Neural cell (in vitro differentiated cells): Measurements from ENCODE around the gene OTOG. TPM values are rescaled to one million over a fixed set of nuclear protein-coding genes. Genes with fewer than 3 reads are reported as not detected.

Experiments
- H2AFZ ChIP-seq: fragments of 200-600, 300-800 bp; sonication (generic), shearing (Covaris generic); 2 replicates; pipeline ENCODE4 v1.6.0; 2014; ENCODE audit warnings: low read depth, mild to moderate bottlenecking, antibody characterized with exemption, low read length, moderate library complexity
- H3F3A ChIP-seq: fragments of 200-600 bp; shearing (Covaris generic); 2 replicates; pipeline ENCODE4 v1.6.1; 2016; ENCODE audit warnings: mild to moderate bottlenecking, moderate library complexity, mixed read lengths, antibody characterized with exemption, low read length; ENCODE audit not compliant: insufficient read depth, poor library complexity, severe bottlenecking
- H3K27ac ChIP-seq: fragments of 200-600, 300-800 bp; sonication (generic), shearing (Covaris generic); 2 replicates; pipeline ENCODE4 v1.5.1; 2014; ENCODE audit warnings: mild to moderate bottlenecking, low read length, moderate library complexity
- H3K27me3 ChIP-seq: fragments of 300-800, 200-600 bp; sonication (generic), shearing (Covaris generic); 2 replicates; pipeline ENCODE4 v1.6.0; 2014; ENCODE audit warnings: mild to moderate bottlenecking, low read depth, low read length, moderate library complexity; ENCODE audit not compliant: insufficient read depth
- H3K36me3 ChIP-seq: fragments of 300-800, 200-600 bp; sonication (generic), shearing (Covaris generic); 2 replicates; pipeline ENCODE4 v1.5.1; 2014; ENCODE audit warnings: mild to moderate bottlenecking, antibody characterized with exemption, low read length, moderate library complexity; ENCODE audit not compliant: insufficient read depth
- H3K4me2 ChIP-seq: fragments of 300-800, 200-600 bp; sonication (generic), shearing (Covaris generic); 2 replicates; pipeline ENCODE4 v1.6.0; 2014; ENCODE audit warnings: mild to moderate bottlenecking, low read length
- H3K4me3 ChIP-seq: fragments of 300-800, 200-600 bp; sonication (generic), shearing (Covaris generic); 2 replicates; pipeline ENCODE4 v1.5.1; 2014; ENCODE audit warnings: mild to moderate bottlenecking, low read length, moderate library complexity
- H3K79me2 ChIP-seq: fragments of 200-600 bp; shearing (Covaris generic); replicated peaks from 2 replicates; pipeline ENCODE4 v1.6.0; 2014; ENCODE audit warnings: mild to moderate bottlenecking, low read length, moderate library complexity; ENCODE audit not compliant: insufficient read depth
- H3K9ac ChIP-seq: fragments of 300-800, 200-600 bp; sonication (generic), shearing (Covaris generic); 2 replicates; pipeline ENCODE4 v1.6.1; 2016; ENCODE audit warnings: mild to moderate bottlenecking, low read length, mixed read lengths
- H3K9me2 ChIP-seq: fragments of 200-600 bp; shearing (Covaris generic); 2 replicates; pipeline ENCODE4 v1.6.1; 2016; ENCODE audit warnings: mild to moderate bottlenecking, low read length, mixed read lengths; ENCODE audit not compliant: insufficient read depth
- H3K9me3 ChIP-seq: fragments of 200-600, 300-800 bp; sonication (generic), shearing (Covaris generic); 2 replicates; pipeline ENCODE4 v1.6.1; 2016; ENCODE audit warnings: mild to moderate bottlenecking, mixed run types, low read length, moderate library complexity, mixed read lengths
- H4K20me1 ChIP-seq: fragments of 200-600 bp; shearing (Covaris generic); 2 replicates; pipeline ENCODE4 v1.6.1; 2016; ENCODE audit warnings: mild to moderate bottlenecking, mixed run types; ENCODE audit not compliant: insufficient read depth
- EP300 ChIP-seq: fragments of 450-650 bp; conservative IDR thresholded peaks from 2 replicates; pipeline ENCODE4 v1.6.1; 2014; ENCODE audit warnings: antibody characterized with exemption, mild to moderate bottlenecking, moderate library complexity; ENCODE audit not compliant: poor library complexity, severe bottlenecking
- EZH2 ChIP-seq: fragments of 200-600, 300-800 bp; shearing (Covaris generic), sonication (generic); IDR thresholded peaks from 2 replicates; pipeline ENCODE4 v1.6.1; 2014; ENCODE audit warnings: antibody characterized with exemption, low read length, borderline replicate concordance, mild to moderate bottlenecking; ENCODE audit not compliant: insufficient read depth, poor library complexity, severe bottlenecking
- MXI1 ChIP-seq: fragments of 450-650 bp; conservative IDR thresholded peaks from 2 replicates; pipeline ENCODE4 v1.6.1; 2014; ENCODE audit warnings: antibody characterized with exemption, mild to moderate bottlenecking; ENCODE audit not compliant: poor library complexity, severe bottlenecking
- POLR2AphosphoS5 ChIP-seq: IDR thresholded peaks from 2 replicates; pipeline ENCODE4 v1.6.1; 2012
- RAD21 ChIP-seq: fragments of 450-650 bp; conservative IDR thresholded peaks from 2 replicates; pipeline ENCODE4 v1.6.1; 2014; ENCODE audit warnings: antibody characterized with exemption, mild to moderate bottlenecking, moderate library complexity
- SMC3 ChIP-seq: fragments of 450-650 bp; conservative IDR thresholded peaks from 2 replicates; pipeline ENCODE4 v1.6.1; 2014; ENCODE audit warnings: antibody characterized with exemption, mild to moderate bottlenecking, moderate library complexity; ENCODE audit not compliant: poor library complexity
- TAF1 ChIP-seq: IDR thresholded peaks from 2 replicates; pipeline ENCODE4 v1.6.1; 2012; ENCODE audit warnings: low read depth
- polyA plus RNA-seq: library from polyadenylated mRNA; depleted of rRNA; stranded (reverse); fragments of >200 nt; gene quantifications from 2 replicates; pipeline ENCODE4 v1.2.3, GENCODE V29; 2014
- TF ChIP-seq, protein P1 (sequence below): IDR thresholded peaks from 2 replicates; pipeline ENCODE4 v1.6.1; 2012; ENCODE audit warnings: borderline replicate concordance
- TF ChIP-seq, protein P2 (sequence below): fragments of 450-650 bp; IDR thresholded peaks from 2 replicates; pipeline ENCODE4 v1.5.1; 2014; ENCODE audit warnings: antibody characterized with exemption, mild to moderate bottlenecking, moderate library complexity; ENCODE audit not compliant: poor library complexity, severe bottlenecking

The OTOG gene
- polyA plus RNA-seq, 1 donor from 2014 or later = not detected

DNA sequence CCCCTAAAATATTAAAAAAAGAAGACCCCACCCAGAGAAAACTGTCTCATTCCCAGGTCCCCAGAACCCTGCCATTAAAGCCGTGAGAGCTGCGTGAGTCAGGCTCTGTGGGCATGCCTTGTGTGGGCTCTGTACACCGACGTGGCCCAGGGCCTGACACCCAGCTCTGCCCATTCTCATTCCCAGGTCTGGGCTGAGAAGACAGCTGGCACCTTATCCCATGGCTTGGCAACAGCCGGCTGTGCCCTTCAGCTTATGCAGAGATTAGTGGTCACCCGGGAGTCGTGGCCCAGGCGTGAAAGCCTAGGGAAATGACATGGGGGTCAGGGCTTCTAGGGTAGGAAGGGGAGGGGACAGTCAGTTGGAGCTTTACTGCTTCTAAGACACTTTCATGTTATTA is 31.9 kb downstream of the OTOG start:
- no peak for TF ChIP-seq EZH2
- TF ChIP-seq EP300 = no peak
- no peak for TF ChIP-seq POLR2AphosphoS5
- no peak for TF ChIP-seq TAF1

DNA sequence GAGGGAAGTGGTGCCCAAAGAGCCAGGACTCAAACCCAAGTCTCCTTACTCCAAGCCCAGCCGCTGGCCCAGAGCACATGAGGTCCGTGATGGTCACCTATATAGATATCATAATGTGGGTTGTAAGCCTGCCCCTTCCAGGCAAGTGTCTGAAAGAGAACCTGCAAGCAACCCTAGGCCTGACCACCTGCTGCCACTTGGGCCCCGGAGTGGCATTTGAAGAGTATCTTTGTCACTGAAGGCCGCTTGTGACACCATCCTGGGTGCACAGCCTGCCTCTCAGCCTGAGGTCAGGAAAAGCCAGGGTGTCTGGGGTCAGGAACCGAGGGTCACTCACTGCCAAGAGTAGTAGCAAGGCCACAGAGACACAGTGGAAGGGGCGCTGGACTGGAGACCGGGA is 32.4 kb downstream of the OTOG start:
- H3K9me2 ChIP-seq = no peaks in the 10 kb centered on the region
- no peaks in the 10 kb centered on the region for H3K9me3 ChIP-seq
- no peak overlapping the region for H3K27ac ChIP-seq
- H3K4me3 ChIP-seq = no peak overlapping the region
- no peaks in the 10 kb centered on the region for H4K20me1 ChIP-seq
- H3K4me2 ChIP-seq = no peak overlapping the region
- no peaks in the 10 kb centered on the region for H3K79me2 ChIP-seq
- no peaks in the 10 kb centered on the region for H3K36me3 ChIP-seq
- no peak overlapping the region for H3K9ac ChIP-seq
- H2AFZ ChIP-seq = no peak overlapping the region
- H3K27me3 ChIP-seq = no peaks in the 10 kb centered on the region
- TF ChIP-seq RAD21 (no peak), EZH2 (no peak), TAF1 (no peak), POLR2AphosphoS5 (no peak)
- TF ChIP-seq, protein P1, sequence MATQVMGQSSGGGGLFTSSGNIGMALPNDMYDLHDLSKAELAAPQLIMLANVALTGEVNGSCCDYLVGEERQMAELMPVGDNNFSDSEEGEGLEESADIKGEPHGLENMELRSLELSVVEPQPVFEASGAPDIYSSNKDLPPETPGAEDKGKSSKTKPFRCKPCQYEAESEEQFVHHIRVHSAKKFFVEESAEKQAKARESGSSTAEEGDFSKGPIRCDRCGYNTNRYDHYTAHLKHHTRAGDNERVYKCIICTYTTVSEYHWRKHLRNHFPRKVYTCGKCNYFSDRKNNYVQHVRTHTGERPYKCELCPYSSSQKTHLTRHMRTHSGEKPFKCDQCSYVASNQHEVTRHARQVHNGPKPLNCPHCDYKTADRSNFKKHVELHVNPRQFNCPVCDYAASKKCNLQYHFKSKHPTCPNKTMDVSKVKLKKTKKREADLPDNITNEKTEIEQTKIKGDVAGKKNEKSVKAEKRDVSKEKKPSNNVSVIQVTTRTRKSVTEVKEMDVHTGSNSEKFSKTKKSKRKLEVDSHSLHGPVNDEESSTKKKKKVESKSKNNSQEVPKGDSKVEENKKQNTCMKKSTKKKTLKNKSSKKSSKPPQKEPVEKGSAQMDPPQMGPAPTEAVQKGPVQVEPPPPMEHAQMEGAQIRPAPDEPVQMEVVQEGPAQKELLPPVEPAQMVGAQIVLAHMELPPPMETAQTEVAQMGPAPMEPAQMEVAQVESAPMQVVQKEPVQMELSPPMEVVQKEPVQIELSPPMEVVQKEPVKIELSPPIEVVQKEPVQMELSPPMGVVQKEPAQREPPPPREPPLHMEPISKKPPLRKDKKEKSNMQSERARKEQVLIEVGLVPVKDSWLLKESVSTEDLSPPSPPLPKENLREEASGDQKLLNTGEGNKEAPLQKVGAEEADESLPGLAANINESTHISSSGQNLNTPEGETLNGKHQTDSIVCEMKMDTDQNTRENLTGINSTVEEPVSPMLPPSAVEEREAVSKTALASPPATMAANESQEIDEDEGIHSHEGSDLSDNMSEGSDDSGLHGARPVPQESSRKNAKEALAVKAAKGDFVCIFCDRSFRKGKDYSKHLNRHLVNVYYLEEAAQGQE = no peak
- no peaks in the 10 kb centered on the region for H3F3A ChIP-seq

More for the DNA sequence above, 31.9 kb downstream of the OTOG start:
- Histone ChIP-seq H3K36me3 (no peaks in the 10 kb centered on the region), H3K79me2 (no peaks in the 10 kb centered on the region), H3K9me2 (no peaks in the 10 kb centered on the region), H3F3A (no peaks in the 10 kb centered on the region), H3K27ac (no peak overlapping the region), H4K20me1 (no peaks in the 10 kb centered on the region), H2AFZ (no peak overlapping the region), H3K27me3 (no peaks in the 10 kb centered on the region), H3K9me3 (no peaks in the 10 kb centered on the region), H3K9ac (no peak overlapping the region), H3K4me2 (no peak overlapping the region), H3K4me3 (no peak overlapping the region)

DNA sequence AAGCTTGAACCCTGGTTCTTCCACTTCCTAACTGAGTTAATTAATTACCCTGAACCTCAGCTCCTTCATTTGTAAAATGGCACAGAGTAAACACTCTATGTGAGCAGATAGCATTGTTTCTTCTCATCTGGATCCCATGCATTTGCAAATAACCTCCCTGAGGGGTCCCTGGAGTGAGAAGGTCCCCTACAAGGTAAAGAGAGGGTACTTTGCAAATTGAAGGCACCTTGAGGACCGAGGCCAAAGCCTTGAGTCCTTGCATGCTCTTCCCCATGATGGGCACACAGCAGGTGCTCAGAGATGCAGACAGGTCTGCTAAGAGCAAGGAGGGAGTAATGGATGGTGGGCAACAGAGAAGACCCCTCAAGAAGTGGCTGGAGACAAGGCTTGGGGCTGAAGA is 33.2 kb downstream of the OTOG start:
- no peaks in the 10 kb centered on the region for H3K79me2 ChIP-seq
- H3K4me3 ChIP-seq = no peak overlapping the region
- no peak for TF ChIP-seq RAD21
- no peak for TF ChIP-seq EZH2
- TF ChIP-seq POLR2AphosphoS5 = no peak
- no peak for TF ChIP-seq SMC3
- no peak for TF ChIP-seq TAF1
- TF ChIP-seq, protein P1 = no peak
- TF ChIP-seq, protein P2, sequence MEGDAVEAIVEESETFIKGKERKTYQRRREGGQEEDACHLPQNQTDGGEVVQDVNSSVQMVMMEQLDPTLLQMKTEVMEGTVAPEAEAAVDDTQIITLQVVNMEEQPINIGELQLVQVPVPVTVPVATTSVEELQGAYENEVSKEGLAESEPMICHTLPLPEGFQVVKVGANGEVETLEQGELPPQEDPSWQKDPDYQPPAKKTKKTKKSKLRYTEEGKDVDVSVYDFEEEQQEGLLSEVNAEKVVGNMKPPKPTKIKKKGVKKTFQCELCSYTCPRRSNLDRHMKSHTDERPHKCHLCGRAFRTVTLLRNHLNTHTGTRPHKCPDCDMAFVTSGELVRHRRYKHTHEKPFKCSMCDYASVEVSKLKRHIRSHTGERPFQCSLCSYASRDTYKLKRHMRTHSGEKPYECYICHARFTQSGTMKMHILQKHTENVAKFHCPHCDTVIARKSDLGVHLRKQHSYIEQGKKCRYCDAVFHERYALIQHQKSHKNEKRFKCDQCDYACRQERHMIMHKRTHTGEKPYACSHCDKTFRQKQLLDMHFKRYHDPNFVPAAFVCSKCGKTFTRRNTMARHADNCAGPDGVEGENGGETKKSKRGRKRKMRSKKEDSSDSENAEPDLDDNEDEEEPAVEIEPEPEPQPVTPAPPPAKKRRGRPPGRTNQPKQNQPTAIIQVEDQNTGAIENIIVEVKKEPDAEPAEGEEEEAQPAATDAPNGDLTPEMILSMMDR = no peak
- no peak for TF ChIP-seq EP300
- no peak for TF ChIP-seq MXI1
- H3K27me3 ChIP-seq = no peaks in the 10 kb centered on the region
- H3K36me3 ChIP-seq = no peaks in the 10 kb centered on the region
- no peaks in the 10 kb centered on the region for H3K9me2 ChIP-seq
- H3K9ac ChIP-seq = no peak overlapping the region
- no peaks in the 10 kb centered on the region for H3K9me3 ChIP-seq
- no peak overlapping the region for H3K4me2 ChIP-seq
- no peaks in the 10 kb centered on the region for H3F3A ChIP-seq
- H3K27ac ChIP-seq = no peak overlapping the region
- H4K20me1 ChIP-seq = no peaks in the 10 kb centered on the region
- no peak overlapping the region for H2AFZ ChIP-seq
